ENCODE measurements around the gene DBNDD1.
"Not testable (repeated sequence)": the region's sequence is repeated elsewhere in the genome, so short reads cannot be mapped to it uniquely, and the experiment has no call there.

DBNDD1 gene, protein sequence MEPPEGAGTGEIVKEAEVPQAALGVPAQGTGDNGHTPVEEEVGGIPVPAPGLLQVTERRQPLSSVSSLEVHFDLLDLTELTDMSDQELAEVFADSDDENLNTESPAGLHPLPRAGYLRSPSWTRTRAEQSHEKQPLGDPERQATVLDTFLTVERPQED

GRCh38 chr16:90018652-90019542 is at the start of gene DBNDD1:
Gene DBNDD1 (minus strand): TSS chr16:90019456. CDS start chr16:90019341, 115 bp downstream.
- DNase-seq, result no peak

DNA sequence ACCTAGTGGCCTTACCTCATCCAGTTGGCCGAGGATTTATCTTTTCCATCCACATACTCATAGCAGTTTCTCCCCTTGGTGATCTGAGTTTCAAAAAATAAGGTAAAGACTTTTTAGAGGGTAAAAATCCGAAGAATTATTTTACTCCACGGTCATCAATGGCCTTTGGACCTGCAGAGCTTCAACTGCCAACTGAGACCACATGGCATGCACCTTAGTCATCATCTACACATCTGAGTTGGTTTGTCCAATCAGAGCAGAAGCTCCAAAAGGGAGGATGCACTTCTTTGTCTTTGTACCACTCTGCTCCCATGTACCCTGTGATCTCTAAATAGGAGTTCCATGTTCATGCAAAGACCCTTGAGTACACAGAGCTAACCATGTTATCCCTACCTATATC is 42.2 kb upstream of the DBNDD1 start:
- DNase-seq, result no peak

DNA sequence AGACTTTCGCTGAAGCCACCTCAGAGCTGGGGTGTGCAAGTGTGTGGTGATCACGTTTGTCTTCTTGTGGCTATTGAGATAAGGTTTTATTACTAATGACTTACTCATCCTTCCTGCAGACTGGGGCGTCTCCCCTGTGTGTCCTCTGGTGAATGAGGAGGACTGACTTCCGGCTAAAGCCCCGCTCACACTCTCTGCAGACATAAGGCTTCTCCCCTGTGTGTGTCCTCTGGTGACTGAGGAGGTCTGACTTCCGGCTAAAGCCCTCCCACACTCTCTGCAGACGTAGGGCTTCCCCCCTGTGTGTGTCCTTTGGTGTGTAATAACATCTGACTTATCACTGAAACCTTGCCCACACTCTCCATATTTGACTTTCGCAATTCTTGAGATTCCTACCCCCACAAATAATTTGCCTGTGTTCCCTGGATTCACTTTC is 38.5 kb upstream of the DBNDD1 start:
- no peak for DNase-seq

DNA sequence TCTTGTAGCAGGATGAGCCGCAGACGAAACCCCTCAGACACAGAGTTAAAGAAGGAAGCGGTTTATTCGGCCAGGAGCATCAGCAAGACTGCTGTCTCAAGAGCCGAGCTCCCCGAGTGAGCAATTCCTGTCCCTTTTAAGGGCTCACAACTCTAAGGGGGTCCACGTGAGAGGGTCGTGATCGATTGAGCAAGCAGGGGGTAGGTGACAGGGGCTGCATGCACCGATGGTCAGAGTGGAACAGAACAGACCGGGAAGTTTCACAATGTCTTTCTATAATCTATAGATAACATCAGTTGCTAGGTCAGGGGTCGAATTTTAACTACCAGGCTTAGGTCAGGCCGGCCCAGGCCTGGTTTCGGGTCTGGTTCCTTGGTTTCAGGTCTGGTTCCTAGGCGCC is 37.3 kb upstream of the DBNDD1 start:
- DNase-seq, result not testable (repeated sequence)

DNA sequence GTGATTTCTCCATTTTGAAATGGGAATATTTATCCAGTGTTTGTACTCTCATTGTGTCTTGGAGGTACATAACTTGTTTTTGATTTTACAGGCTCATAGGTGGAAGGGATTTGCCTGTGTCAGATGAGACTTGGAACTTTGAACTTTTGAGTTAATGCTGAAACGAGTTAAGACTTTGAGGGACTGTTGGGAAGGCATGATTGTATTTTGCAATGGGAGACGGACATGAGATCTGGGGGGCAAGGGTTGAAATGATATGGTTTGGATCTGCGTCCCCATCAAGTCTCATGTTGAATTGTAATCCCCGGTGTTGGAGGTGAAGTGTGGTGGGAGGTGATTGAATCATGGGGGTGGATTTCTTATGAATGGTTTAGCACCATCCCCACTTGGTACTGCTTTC is 36.1 kb upstream of the DBNDD1 start:
- no peak for DNase-seq

GRCh38 chr16:90054554-90054953 is 35.3 kb upstream of the DBNDD1 start:
- no peak for DNase-seq

- DNase-seq, result no peak
Observed at GRCh38 chr16:90053902-90054500, 34.7 kb upstream of the DBNDD1 start.

GRCh38 chr16:90050969-90051368 is 31.7 kb upstream of the DBNDD1 start:
- no peak for DNase-seq

GRCh38 chr16:90048737-90049330 is 29.6 kb upstream of the DBNDD1 start:
- no peak for DNase-seq

GRCh38 chr16:90048347-90048722 is 29.1 kb upstream of the DBNDD1 start:
- no peak for DNase-seq

DNA sequence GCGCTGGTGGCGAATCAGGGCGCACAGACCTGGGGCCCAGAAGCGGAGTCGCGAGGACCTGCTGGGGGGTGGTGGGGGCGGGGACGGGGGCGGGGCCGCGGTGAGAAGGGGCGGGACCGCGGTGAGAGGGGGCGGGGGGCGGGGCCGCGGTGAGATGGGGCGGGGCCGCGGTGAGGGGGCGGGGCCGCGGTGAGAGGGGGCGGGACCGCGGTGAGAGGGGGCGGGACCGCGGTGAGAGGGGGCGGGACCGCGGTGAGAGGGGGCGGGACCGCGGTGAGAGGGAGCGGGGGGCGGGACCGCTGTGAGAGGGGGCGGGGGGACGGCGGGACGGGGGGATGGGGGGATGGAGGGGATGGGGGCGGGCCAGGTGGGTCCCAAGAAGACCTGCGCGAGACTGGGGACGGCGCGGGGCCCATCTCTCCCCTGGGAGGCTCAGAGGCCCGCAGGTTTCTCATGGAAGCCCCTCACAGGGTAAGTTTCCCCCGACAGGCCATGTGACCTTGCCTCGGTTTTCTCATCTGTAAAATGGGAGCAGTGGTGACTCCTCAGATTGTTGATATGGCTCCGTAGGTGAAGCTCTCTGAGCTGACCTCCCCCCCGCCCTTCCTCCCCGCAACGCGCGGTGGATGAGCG is 28.6 kb upstream of the DBNDD1 start:
- no peak for DNase-seq

DNA sequence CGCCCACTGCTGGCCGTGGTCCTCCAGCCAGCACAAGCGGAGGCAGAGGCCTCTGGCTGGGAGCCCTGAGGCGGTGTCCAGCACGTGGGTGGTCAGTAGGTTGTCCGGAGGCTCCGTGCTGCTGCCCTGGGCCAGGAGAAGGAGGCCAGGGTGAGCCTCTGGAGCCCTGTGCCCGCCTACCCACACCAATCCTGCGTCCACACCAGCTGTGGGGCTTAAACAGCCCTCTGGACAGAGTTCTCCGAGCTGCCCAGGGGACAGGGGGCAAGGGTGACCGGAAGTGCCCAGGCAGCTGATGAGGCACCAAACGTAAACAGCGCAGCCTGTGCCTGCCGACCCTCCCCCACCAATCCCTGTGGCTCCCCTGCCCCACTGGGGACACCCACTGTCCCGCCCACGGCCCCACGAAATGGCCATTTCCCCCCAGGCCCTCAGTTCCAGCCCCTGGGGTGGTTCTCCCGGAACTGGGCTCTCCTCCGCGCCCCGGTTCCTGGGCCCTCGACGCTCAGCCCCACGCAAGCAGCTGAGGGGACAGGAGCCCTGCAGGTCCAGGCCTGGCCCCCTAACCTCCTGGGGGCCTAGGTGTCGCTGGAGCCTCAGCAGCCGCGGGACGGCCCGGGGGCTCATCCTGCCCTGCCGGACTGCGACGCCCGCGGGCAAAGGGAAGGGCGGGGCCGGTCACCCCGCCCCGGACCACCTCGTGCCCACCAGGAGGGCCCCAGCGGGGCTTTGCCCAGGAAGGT is 27.9 kb upstream of the DBNDD1 start:
- DNase-seq, result no peak

- DNase-seq, result no peak
Observed at GRCh38 chr16:90046122-90046970, 27.1 kb upstream of the DBNDD1 start.

- DNase-seq, result no peak
Observed at GRCh38 chr16:90044111-90044551, 24.9 kb upstream of the DBNDD1 start.

DNA sequence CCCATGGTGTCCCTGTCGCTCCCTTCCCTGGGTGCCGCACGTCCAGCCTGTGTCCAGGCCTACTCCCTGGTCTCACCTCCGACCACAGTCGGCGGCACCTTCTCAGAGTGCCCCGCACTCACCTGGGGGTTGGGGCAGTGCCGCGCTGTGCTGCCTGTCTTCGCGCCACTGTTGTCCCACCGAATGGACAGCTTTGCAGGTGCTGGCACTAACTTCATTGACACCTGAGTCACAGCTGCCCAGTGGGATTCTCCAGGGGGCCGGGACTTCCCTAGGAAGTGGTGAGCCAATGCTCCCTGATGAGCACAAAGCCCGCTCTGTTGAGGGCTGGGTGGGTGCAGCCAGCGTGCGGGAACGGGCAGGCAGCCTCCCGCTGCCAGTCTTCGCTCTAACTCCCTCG is 24.3 kb upstream of the DBNDD1 start:
- DNase-seq, result no peak

DNA sequence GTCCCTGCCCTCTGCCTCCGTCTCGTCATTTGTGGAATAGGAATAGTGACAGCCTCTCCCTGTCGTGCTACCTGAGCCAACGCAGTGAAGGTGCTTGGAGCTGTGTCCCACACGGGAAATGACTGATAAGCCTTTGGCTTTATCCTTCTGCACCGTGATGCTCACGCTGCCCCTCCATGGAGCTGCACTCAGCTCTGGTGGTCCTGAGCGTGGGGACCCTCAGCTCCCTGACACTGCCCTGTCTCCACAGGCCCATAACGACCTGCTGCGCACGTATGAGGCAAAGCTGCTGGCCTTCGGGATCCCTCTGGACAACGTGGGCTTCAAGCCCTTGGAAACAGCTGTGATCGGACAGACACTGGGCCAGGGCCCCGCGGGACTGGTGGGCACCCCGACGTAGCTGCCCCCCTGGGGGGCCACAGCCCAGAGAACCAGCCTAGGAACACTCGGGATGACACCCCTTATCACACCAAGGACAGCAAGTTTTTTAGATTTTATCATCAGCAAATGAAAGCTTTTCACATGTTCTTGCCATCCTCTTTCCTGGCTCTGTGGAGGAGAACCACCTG is 23.8 kb upstream of the DBNDD1 start:
- DNase-seq, result no peak

GRCh38 chr16:90041896-90042473 is 22.7 kb upstream of the DBNDD1 start:
- no peak for DNase-seq

DNA sequence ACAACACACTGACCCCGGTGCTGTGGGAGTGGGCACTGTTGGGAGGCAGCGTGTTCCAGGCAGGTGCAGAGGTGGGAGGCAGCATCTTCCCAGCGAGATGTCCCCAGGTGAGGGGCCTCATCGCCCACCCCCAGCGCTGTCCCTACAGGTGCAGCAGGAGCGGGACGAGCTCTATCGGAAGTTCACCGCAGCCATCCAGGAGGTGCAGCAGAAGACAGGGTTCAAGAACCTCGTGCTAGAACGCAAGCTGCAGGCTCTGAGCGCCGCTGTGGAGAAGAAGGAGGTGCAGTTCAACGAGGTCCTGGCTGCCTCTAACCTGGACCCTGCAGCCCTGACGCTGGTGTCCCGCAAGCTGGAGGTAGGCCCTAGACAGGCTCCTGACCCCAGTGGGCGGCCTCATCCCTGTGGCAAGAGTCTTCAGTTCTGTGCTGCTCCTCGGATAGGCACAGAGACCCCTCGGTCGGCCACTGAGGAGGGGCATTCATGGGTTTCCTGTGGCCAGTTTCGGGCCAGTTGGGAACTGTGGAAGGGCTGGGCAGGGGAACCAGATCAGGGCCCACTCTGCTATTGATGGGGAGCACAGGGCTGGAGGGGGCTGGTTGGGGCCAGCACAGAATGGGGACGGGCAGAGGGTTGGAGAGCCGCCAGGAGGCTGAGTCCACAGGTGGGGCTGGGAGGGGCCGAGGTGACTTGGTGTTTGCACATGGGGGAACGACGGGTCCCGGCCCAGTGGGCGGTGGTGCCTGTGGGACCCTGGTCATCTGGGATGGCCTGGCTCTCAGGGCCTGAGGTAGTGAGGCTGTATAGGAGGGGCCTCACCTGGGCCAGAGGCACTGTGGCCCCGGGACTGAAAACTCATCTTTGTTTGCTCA is 21.1 kb upstream of the DBNDD1 start:
- DNase-seq, result no peak

DNA sequence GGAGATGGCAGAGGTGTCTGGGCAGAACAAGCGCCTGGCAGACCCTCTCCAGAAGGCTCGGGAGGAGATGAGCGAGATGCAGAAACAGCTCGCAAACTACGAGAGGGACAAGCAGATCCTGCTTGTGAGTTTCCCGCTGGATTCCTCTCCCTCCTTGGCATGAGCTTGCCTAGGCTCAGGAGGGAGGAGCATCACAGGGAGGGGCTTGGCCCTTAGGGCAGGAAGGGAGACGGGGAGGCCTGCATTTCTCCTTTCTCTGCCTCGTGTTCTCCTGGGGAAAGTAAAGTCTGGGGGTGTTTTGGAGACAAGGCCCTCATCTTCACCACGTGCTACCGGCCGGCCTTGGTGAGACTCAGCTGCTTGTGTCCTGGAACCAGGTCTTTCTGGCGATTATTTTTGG is 18.0 kb upstream of the DBNDD1 start:
- DNase-seq, result no peak

DNA sequence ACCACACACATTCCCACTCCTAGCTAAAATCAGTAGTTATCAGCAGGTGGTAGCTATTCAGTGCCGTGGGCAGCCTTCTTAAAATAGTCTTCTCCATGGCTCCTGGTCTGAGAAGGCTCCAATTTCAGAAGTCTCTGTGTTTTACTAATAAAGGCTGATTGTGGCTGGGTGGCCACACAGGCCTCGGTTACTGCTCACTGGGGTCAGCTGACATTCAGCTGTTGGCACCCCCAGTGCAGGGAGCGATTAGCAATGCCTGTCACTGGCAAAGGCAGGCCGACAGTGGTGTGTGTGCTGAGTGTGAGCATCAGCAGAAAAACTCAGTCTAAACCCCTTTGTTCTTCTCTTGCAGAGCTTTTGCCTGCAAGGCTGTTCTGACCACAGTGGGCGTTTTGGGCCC is 16.6 kb upstream of the DBNDD1 start:
- no peak for DNase-seq

Data from stimulated activated CD4-positive, alpha-beta T cell treated with anti-CD3 and anti-CD28 coated beads, Interleukin-4, amount 100 ng/mL, for 1 hour (primary cell).